CD14-positive monocyte (primary cell): ENCODE data around the gene GPI. TPM values are rescaled to one million over a fixed set of nuclear protein-coding genes. Genes with fewer than 3 reads are reported as not detected.

Experiments
- DNase-seq, 3 donors: peaks; one replicate each; pipeline ENCODE4 v3.0.0-alpha.2; 2011 to 2022
- H2AFZ ChIP-seq: 2 replicates; pipeline ENCODE4 v1.6.0; 2012; ENCODE audit warnings: mild to moderate bottlenecking, low read depth, low read length, inconsistent platforms; ENCODE audit not compliant: insufficient read depth, poor library complexity, severe bottlenecking
- H3K27ac ChIP-seq, 2 donors: 1 replicate in 1 of 2; 2 replicates in 1 of 2; pipeline ENCODE4 v1.5.1; 2012 to 2013; ENCODE audit warnings: low read length in 2 of 2, control low read depth in 1 of 2, inconsistent platforms in 1 of 2, low read depth in 1 of 2, mild to moderate bottlenecking in 1 of 2
- H3K27me3 ChIP-seq, 2 donors: one replicate each; pipeline versions ENCODE4 v1.6.0 to v1.6.1; 2011 to 2013; ENCODE audit warnings: low read length in 2 of 2; ENCODE audit not compliant: control insufficient read depth in 2 of 2, insufficient read depth in 2 of 2
- H3K36me3 ChIP-seq, 2 donors: replicated peaks in 1 of 2; 1 replicate in 1 of 2; 2 replicates in 1 of 2; pipeline versions ENCODE4 v1.5.1 to v1.6.1; 2012 to 2013; ENCODE audit warnings: low read length in 2 of 2, control low read depth in 1 of 2, inconsistent platforms in 1 of 2, mild to moderate bottlenecking in 1 of 2; ENCODE audit not compliant: insufficient read depth in 2 of 2, control insufficient read depth in 1 of 2
- H3K4me1 ChIP-seq, 2 donors: 1 replicate in 1 of 2; 2 replicates in 1 of 2; pipeline versions ENCODE4 v1.5.1 to v1.6.1; 2012 to 2013; ENCODE audit warnings: low read length in 2 of 2, control low read depth in 1 of 2, inconsistent platforms in 1 of 2, mild to moderate bottlenecking in 1 of 2, moderate library complexity in 1 of 2; ENCODE audit not compliant: insufficient read depth in 2 of 2, control insufficient read depth in 1 of 2
- H3K4me2 ChIP-seq: replicated peaks from 2 replicates; pipeline ENCODE3; 2012; ENCODE audit warnings: low read length, moderate library complexity, mild to moderate bottlenecking; ENCODE audit not compliant: poor library complexity, severe bottlenecking; ENCODE audit errors: extremely low read depth
- H3K4me3 ChIP-seq, 3 experiments: fragments of 200-600 bp in 1 of 3; sonication (generic) in 1 of 3; replicated peaks in 1 of 3; 1 replicate in 2 of 3; 2 replicates in 1 of 3; pipeline ENCODE4 v1.5.1; 2011 to 2013; ENCODE audit warnings: low read length in 3 of 3, mild to moderate bottlenecking in 3 of 3, control low read depth in 2 of 3, low read depth in 2 of 3, inconsistent platforms in 1 of 3, moderate library complexity in 1 of 3
- H3K79me2 ChIP-seq: 2 replicates; pipeline ENCODE4 v1.6.0; 2012; ENCODE audit warnings: mild to moderate bottlenecking, control low read depth, inconsistent platforms, low read length, moderate library complexity; ENCODE audit not compliant: insufficient read depth
- H3K9ac ChIP-seq: 2 replicates; pipeline ENCODE4 v1.6.0; 2017; ENCODE audit warnings: low read length, mild to moderate bottlenecking; ENCODE audit not compliant: insufficient read depth, poor library complexity, severe bottlenecking
- H3K9me3 ChIP-seq, 2 donors: replicated peaks in 1 of 2; 1 replicate in 1 of 2; 2 replicates in 1 of 2; pipeline versions ENCODE4 v1.5.1 to v1.6.1; 2012 to 2013; ENCODE audit warnings: low read length in 2 of 2, control low read depth in 1 of 2; ENCODE audit not compliant: control insufficient read depth in 1 of 2, insufficient read depth in 1 of 2
- H4K20me1 ChIP-seq: 2 replicates; pipeline ENCODE4 v1.6.0; 2012; ENCODE audit warnings: mild to moderate bottlenecking, low read length, control low read depth, moderate library complexity; ENCODE audit not compliant: insufficient read depth
- H3K27ac Mint-ChIP-seq, 7 donors: one replicate each; pipeline ENCODE4 v1.8.0; 2020; ENCODE audit warnings: mild to moderate bottlenecking in 7 of 7, mixed read lengths in 7 of 7, moderate library complexity in 6 of 7, inconsistent platforms in 2 of 7
- H3K27me3 Mint-ChIP-seq, 3 donors: one replicate each; pipeline ENCODE4 v1.8.0; 2021 to 2022; ENCODE audit warnings: low read depth in 3 of 3, mild to moderate bottlenecking in 3 of 3, mixed read lengths in 3 of 3, moderate library complexity in 3 of 3, inconsistent platforms in 1 of 3
- H3K36me3 Mint-ChIP-seq, 2 donors: one replicate each; pipeline ENCODE4 v1.8.0; 2020; ENCODE audit warnings: mixed read lengths in 2 of 2, inconsistent platforms in 1 of 2, mild to moderate bottlenecking in 1 of 2
- H3K4me1 Mint-ChIP-seq: one replicate; pipeline ENCODE4 v1.8.0; 2020; ENCODE audit warnings: mild to moderate bottlenecking, mixed read lengths
- H3K4me3 Mint-ChIP-seq, 2 donors: one replicate each; pipeline ENCODE4 v1.8.0; 2020; ENCODE audit warnings: mild to moderate bottlenecking in 2 of 2, mixed read lengths in 2 of 2, moderate library complexity in 1 of 2
- H3K9me3 Mint-ChIP-seq, 7 donors: one replicate each; pipeline ENCODE4 v1.8.0; 2020 to 2022; ENCODE audit warnings: mixed read lengths in 7 of 7, mild to moderate bottlenecking in 6 of 7, moderate library complexity in 6 of 7, inconsistent platforms in 2 of 7
- CTCF ChIP-seq: fragments of 200-600 bp; IDR thresholded peaks from one replicate; pipeline ENCODE4 v1.8.0; 2022; ENCODE audit warnings: antibody characterized with exemption, mild to moderate bottlenecking
- WGBS: methylation state at CpG from one replicate; pipeline ENCODE4 v1.1.5; 2013; ENCODE audit warnings: missing lambda C conversion rate; ENCODE audit not compliant: insufficient coverage; 5-methylcytosine and 5-hydroxymethylcytosine counted together
- intact Hi-C, 2 donors: fragments of 100-400 bp; cut with micrococcal nuclease; formaldehyde crosslinking; loops; one replicate each; pipeline versions ENCODE4 v1.15.0 to v1.15.1; 2023
- polyA plus RNA-seq, 3 donors: library from polyadenylated mRNA; depleted of rRNA in 1 of 3; unstranded in 2 of 3; stranded (reverse) in 1 of 3; fragments of 300-500 nt in 2 of 3; fragments of >200 nt in 1 of 3; fragmentation: Illumina TruSeq in 2 of 3; gene quantifications; 1 replicate in 2 of 3; 2 replicates in 1 of 3; pipeline ENCODE4 v1.2.3, GENCODE V29; 2012 to 2021

The GPI gene
- polyA plus RNA-seq, 3 donors = 81.2 to 107 (median 95.3) TPM

GRCh38 chr19:34363930-34364329 lies 1.1 kb upstream of the GPI start:
- Histone ChIP-seq H4K20me1 (peaks cover 17% of the 10 kb centered on the region), H3K79me2 (peaks cover 38% of the 10 kb centered on the region), H3K4me2 (no peak overlapping the region), H3K9ac (no peak overlapping the region), H3K36me3 (peaks cover 11 to 22% of the 10 kb centered on the region in 2 donors), H3K9me3 (no peaks in the 10 kb centered on the region), H2AFZ (peak overlapping the region; percentile 97), H3K27ac (no peak overlapping the region), H3K27me3 (no peaks in the 10 kb centered on the region), H3K4me1 (peaks cover 34 to 41% of the 10 kb centered on the region in 2 donors), H3K4me3 (no peak overlapping the region)
- peaks cover 13 to 19% of the 10 kb centered on the region in 2 donors for H3K36me3 Mint-ChIP-seq
- H3K9me3 Mint-ChIP-seq = no peaks in the 10 kb centered on the region
- H3K27me3 Mint-ChIP-seq = peaks cover 0 to 2% (median 2%) of the 10 kb centered on the region in 3 donors
- H3K27ac Mint-ChIP-seq = no peak overlapping the region
- peaks cover 42% of the 10 kb centered on the region for H3K4me1 Mint-ChIP-seq
- H3K4me3 Mint-ChIP-seq = peak overlapping the region in 1 of 2 donors; percentile 99
- WGBS = 96% methylated on average over 3 of the region's 5 CpGs
- no peak for DNase-seq
- intact Hi-C loops = no loop called here
- TF ChIP-seq CTCF = no peak

- peaks cover 17% of the 10 kb centered on the region for H4K20me1 ChIP-seq
- no peak for TF ChIP-seq CTCF
- no peak for DNase-seq
- Mint-ChIP-seq H3K4me3 (peak overlapping the region; percentile 91 to 99), H3K9me3 (no peaks in the 10 kb centered on the region), H3K36me3 (peaks cover 18 to 24% of the 10 kb centered on the region in 2 donors), H3K4me1 (peaks cover 39% of the 10 kb centered on the region), H3K27me3 (peaks cover 0 to 2% (median 2%) of the 10 kb centered on the region in 3 donors), H3K27ac (peak overlapping the region in 3 of 7 donors; percentile 33 to 82 (median 80))
- WGBS = 82% methylated on average over 10 of the region's 11 CpGs
- no peaks in the 10 kb centered on the region for H3K27me3 ChIP-seq
- H3K4me3 ChIP-seq = peak overlapping the region; percentile 61 to 98 (median 85)
- peaks cover 32 to 36% of the 10 kb centered on the region in 2 donors for H3K4me1 ChIP-seq
- H3K4me2 ChIP-seq = peak overlapping the region; percentile 91
- H3K27ac ChIP-seq = no peak overlapping the region
- H3K9ac ChIP-seq = peak overlapping the region; percentile 87
- H3K79me2 ChIP-seq = peaks cover 41% of the 10 kb centered on the region
- H3K36me3 ChIP-seq = peaks cover 15 to 27% of the 10 kb centered on the region in 2 donors
- intact Hi-C loops = no loop called here
- peak overlapping the region; percentile 97 for H2AFZ ChIP-seq
- no peaks in the 10 kb centered on the region for H3K9me3 ChIP-seq
These were observed 550 bp upstream of the GPI start for GRCh38 chr19:34364462-34364829.
